KMS-11 (cell line): ENCODE measurements around the gene CACNA1S.

Experiments used
- H2AFZ ChIP-seq: fragments of 200-600 bp; sonication (generic); 2 replicates; pipeline ENCODE4 v1.6.1; 2016; ENCODE audit warnings: antibody characterized with exemption, mixed run types, low read depth
- H3K27ac ChIP-seq: fragments of 200-600 bp; sonication (generic); 2 replicates; pipeline ENCODE4 v1.6.1; 2016; ENCODE audit warnings: mild to moderate bottlenecking, mixed run types
- H3K27me3 ChIP-seq: fragments of 200-600 bp; sonication (generic); 2 replicates; pipeline ENCODE4 v1.6.1; 2017; ENCODE audit warnings: mild to moderate bottlenecking, low read depth, mixed run types, moderate library complexity; ENCODE audit not compliant: insufficient read depth
- H3K36me3 ChIP-seq: fragments of 200-600 bp; sonication (generic); 2 replicates; pipeline ENCODE4 v1.6.1; 2017; ENCODE audit warnings: mild to moderate bottlenecking, mixed run types; ENCODE audit not compliant: insufficient read depth
- H3K4me1 ChIP-seq: fragments of 200-600 bp; sonication (generic); 2 replicates; pipeline ENCODE4 v1.6.1; 2016; ENCODE audit warnings: mild to moderate bottlenecking, low read depth, mixed run types; ENCODE audit not compliant: poor library complexity, severe bottlenecking
- H3K4me2 ChIP-seq: fragments of 200-600 bp; sonication (generic); 2 replicates; pipeline ENCODE4 v1.7.0; 2016; ENCODE audit warnings: mild to moderate bottlenecking, mixed run types
- H3K4me3 ChIP-seq: fragments of 200-600 bp; sonication (generic); IDR thresholded peaks from 2 replicates; pipeline ENCODE4 v1.6.1; 2017; ENCODE audit warnings: low read depth, low read length, mixed read lengths; ENCODE audit not compliant: insufficient read depth
- H3K79me2 ChIP-seq: fragments of 200-600 bp; sonication (generic); 2 replicates; pipeline ENCODE4 v1.6.1; 2016; ENCODE audit warnings: low read depth, mixed run types; ENCODE audit not compliant: insufficient read depth
- H3K9ac ChIP-seq: fragments of 200-600 bp; sonication (generic); 2 replicates; pipeline ENCODE4 v1.6.1; 2016; ENCODE audit warnings: mild to moderate bottlenecking, mixed run types
- H4K20me1 ChIP-seq: fragments of 200-600 bp; sonication (generic); 2 replicates; pipeline ENCODE4 v1.6.1; 2016; ENCODE audit warnings: mild to moderate bottlenecking, mixed run types; ENCODE audit not compliant: insufficient read depth
- TF ChIP-seq, protein P1 (sequence below): fragments of 200-600 bp; sonication (generic); conservative IDR thresholded peaks from 2 replicates; pipeline ENCODE4 v1.6.1; 2017; ENCODE audit warnings: low read depth, mild to moderate bottlenecking, antibody characterized with exemption, low read length, moderate library complexity, mixed read lengths

CACNA1S gene

GRCh38 chr1:201105688-201106087 is 6.5 kb downstream of the CACNA1S start:
- Histone ChIP-seq H3K4me3 (no peak overlapping the region), H3K9ac (no peak overlapping the region), H3K27me3 (no peaks in the 10 kb centered on the region), H3K36me3 (no peaks in the 10 kb centered on the region), H3K4me1 (no peaks in the 10 kb centered on the region), H2AFZ (no peak overlapping the region), H3K4me2 (no peak overlapping the region), H3K79me2 (no peaks in the 10 kb centered on the region), H3K27ac (no peak overlapping the region), H4K20me1 (no peaks in the 10 kb centered on the region)
- TF ChIP-seq, protein P1, sequence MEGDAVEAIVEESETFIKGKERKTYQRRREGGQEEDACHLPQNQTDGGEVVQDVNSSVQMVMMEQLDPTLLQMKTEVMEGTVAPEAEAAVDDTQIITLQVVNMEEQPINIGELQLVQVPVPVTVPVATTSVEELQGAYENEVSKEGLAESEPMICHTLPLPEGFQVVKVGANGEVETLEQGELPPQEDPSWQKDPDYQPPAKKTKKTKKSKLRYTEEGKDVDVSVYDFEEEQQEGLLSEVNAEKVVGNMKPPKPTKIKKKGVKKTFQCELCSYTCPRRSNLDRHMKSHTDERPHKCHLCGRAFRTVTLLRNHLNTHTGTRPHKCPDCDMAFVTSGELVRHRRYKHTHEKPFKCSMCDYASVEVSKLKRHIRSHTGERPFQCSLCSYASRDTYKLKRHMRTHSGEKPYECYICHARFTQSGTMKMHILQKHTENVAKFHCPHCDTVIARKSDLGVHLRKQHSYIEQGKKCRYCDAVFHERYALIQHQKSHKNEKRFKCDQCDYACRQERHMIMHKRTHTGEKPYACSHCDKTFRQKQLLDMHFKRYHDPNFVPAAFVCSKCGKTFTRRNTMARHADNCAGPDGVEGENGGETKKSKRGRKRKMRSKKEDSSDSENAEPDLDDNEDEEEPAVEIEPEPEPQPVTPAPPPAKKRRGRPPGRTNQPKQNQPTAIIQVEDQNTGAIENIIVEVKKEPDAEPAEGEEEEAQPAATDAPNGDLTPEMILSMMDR = no peak

DNA sequence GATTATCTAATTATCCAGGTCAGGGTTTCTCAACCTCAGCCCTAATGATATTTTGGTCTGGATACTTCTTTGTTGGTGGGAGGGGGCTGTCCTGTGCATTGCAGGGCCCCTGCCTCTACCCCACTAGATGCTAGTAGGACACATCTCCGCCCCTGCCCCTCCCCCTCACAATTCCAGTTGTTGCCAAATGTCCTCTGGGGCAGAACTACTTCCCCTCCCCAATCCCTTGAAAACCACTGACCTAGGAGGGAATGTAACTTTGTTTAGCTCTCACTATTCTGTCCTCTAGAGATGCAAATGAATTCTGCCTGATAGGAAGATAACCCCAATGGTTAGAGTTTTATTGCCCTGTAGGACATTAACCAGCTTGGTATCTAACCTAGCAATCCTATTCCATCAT is 8.1 kb downstream of the CACNA1S start:
- H3K4me2 ChIP-seq = no peak overlapping the region
- no peak overlapping the region for H3K27ac ChIP-seq
- H3K9ac ChIP-seq = no peak overlapping the region
- H4K20me1 ChIP-seq = no peaks in the 10 kb centered on the region
- H3K4me1 ChIP-seq = no peaks in the 10 kb centered on the region
- TF ChIP-seq, protein P1 = no peak
- no peaks in the 10 kb centered on the region for H3K79me2 ChIP-seq
- H3K27me3 ChIP-seq = no peaks in the 10 kb centered on the region
- H2AFZ ChIP-seq = no peak overlapping the region
- H3K4me3 ChIP-seq = no peak overlapping the region
- no peaks in the 10 kb centered on the region for H3K36me3 ChIP-seq

GRCh38 chr1:201103666-201104065 is 8.6 kb downstream of the CACNA1S start:
- no peak overlapping the region for H2AFZ ChIP-seq
- no peak overlapping the region for H3K4me3 ChIP-seq
- no peak overlapping the region for H3K27ac ChIP-seq
- H3K36me3 ChIP-seq = no peaks in the 10 kb centered on the region
- no peaks in the 10 kb centered on the region for H3K4me1 ChIP-seq
- H3K27me3 ChIP-seq = no peaks in the 10 kb centered on the region
- no peaks in the 10 kb centered on the region for H4K20me1 ChIP-seq
- H3K4me2 ChIP-seq = no peak overlapping the region
- no peak overlapping the region for H3K9ac ChIP-seq
- H3K79me2 ChIP-seq = no peaks in the 10 kb centered on the region
- TF ChIP-seq, protein P1 = no peak

GRCh38 chr1:201100169-201100930 is 11.9 kb downstream of the CACNA1S start:
- H3K4me2 ChIP-seq = no peak overlapping the region
- no peaks in the 10 kb centered on the region for H3K79me2 ChIP-seq
- no peak overlapping the region for H3K9ac ChIP-seq
- H3K4me3 ChIP-seq = no peak overlapping the region
- no peaks in the 10 kb centered on the region for H3K4me1 ChIP-seq
- no peaks in the 10 kb centered on the region for H4K20me1 ChIP-seq
- H3K36me3 ChIP-seq = no peaks in the 10 kb centered on the region
- TF ChIP-seq, protein P1 = no peak
- H2AFZ ChIP-seq = no peak overlapping the region
- H3K27ac ChIP-seq = no peak overlapping the region
- H3K27me3 ChIP-seq = no peaks in the 10 kb centered on the region; the same call in 1 of the 2 replicates
